Endothelial cell of umbilical vein (primary cell): Measurements from ENCODE around the gene RASSF3. TPM values are rescaled to one million over a fixed set of nuclear protein-coding genes. Genes with fewer than 3 reads are reported as not detected.

Source experiments
- BruUV-seq: library from RNA; stranded (reverse); fragments of 400-500 nt; replicated peaks from 2 replicates; lab custom pipeline; 2021; lab: Mats Ljungman, UMichigan
- CTCF ChIA-PET: fragments of 300-600, 350-600 bp; sonication (Branson Sonifier 250); formaldehyde crosslinking; loops from one replicate; lab custom pipeline; 2021; ENCODE audit warnings: antibody characterized with exemption, inconsistent platforms; lab: Charles Lee
- POLR2A ChIA-PET: fragments of 300-600, 350-600 bp; sonication (Branson Sonifier 250); formaldehyde crosslinking; loops from one replicate; lab custom pipeline; 2021; ENCODE audit warnings: antibody characterized with exemption, inconsistent platforms; lab: Charles Lee
- DNase-seq: peaks from one replicate; pipeline ENCODE4 v3.0.0-alpha.2; 2011; ENCODE audit warnings: low read depth, low spot score
- FAIRE-seq: peaks from 2 replicates; lab custom pipeline; 2011; peaks lifted over from hg19 to GRCh38; lab: Jason Lieb, UNC
- H2AFZ ChIP-seq: 2 replicates; pipeline ENCODE4 v1.6.0; 2012; ENCODE audit warnings: low read depth, low read length, control low read depth, inconsistent platforms
- H3K27ac ChIP-seq: 2 replicates; pipeline ENCODE4 v1.5.1; 2011; ENCODE audit warnings: low read depth, mild to moderate bottlenecking, control low read depth, low read length, moderate library complexity; ENCODE audit not compliant: insufficient read depth
- H3K27me3 ChIP-seq, 2 experiments: 2 replicates each; pipeline versions ENCODE4 v1.6.0 to v1.6.1; 2011; ENCODE audit warnings: low read length in 2 of 2, mixed read lengths in 1 of 2; ENCODE audit not compliant: control insufficient read depth in 2 of 2, insufficient read depth in 2 of 2
- H3K36me3 ChIP-seq, 2 experiments: 2 replicates in 1 of 2; 3 replicates in 1 of 2; pipeline ENCODE4 v1.5.1; 2011; ENCODE audit warnings: low read length in 2 of 2, mild to moderate bottlenecking in 1 of 2, moderate library complexity in 1 of 2; ENCODE audit not compliant: control insufficient read depth in 2 of 2, insufficient read depth in 2 of 2; ENCODE audit errors: extremely low read depth in 1 of 2
- H3K4me1 ChIP-seq: 3 replicates; pipeline ENCODE4 v1.5.1; 2011; ENCODE audit warnings: mild to moderate bottlenecking, low read length; ENCODE audit not compliant: control insufficient read depth, insufficient read depth; ENCODE audit errors: extremely low read depth
- H3K4me2 ChIP-seq: 2 replicates; pipeline ENCODE4 v1.6.1; 2011; ENCODE audit warnings: low read length, control low read depth, mixed read lengths; ENCODE audit not compliant: insufficient read depth
- H3K4me3 ChIP-seq, 3 experiments: fragments of 200-600 bp in 1 of 3; sonication (generic), shearing (Covaris generic) in 1 of 3; replicated peaks in 1 of 3; 2 replicates each; pipeline ENCODE4 v1.5.1; 2011 to 2016; ENCODE audit warnings: control low read depth in 3 of 3, low read length in 3 of 3, mild to moderate bottlenecking in 2 of 3, inconsistent platforms in 1 of 3, low read depth in 1 of 3, moderate library complexity in 1 of 3; ENCODE audit not compliant: insufficient read depth in 1 of 3
- H3K79me2 ChIP-seq: 2 replicates; pipeline ENCODE4 v1.6.0; 2012; ENCODE audit warnings: low read length, inconsistent platforms; ENCODE audit not compliant: control insufficient read depth, insufficient read depth
- H3K9ac ChIP-seq: replicated peaks from 2 replicates; pipeline ENCODE3; 2011; ENCODE audit warnings: low read length, control low read depth; ENCODE audit not compliant: insufficient read depth; ENCODE audit errors: extremely low read depth
- H3K9me1 ChIP-seq: replicated peaks from 3 replicates; pipeline ENCODE4 v1.6.0; 2011; ENCODE audit warnings: mild to moderate bottlenecking, low read length; ENCODE audit not compliant: control insufficient read depth, insufficient read depth; ENCODE audit errors: extremely low read depth
- H3K9me3 ChIP-seq: replicated peaks from 2 replicates; pipeline ENCODE4 v1.5.1; 2012; ENCODE audit warnings: low read length, inconsistent platforms; ENCODE audit not compliant: control insufficient read depth, insufficient read depth
- H4K20me1 ChIP-seq: replicated peaks from 2 replicates; pipeline ENCODE3; 2011; ENCODE audit warnings: mild to moderate bottlenecking, low read length; ENCODE audit not compliant: control insufficient read depth, insufficient read depth; ENCODE audit errors: extremely low read depth
- FOS ChIP-seq: IDR thresholded peaks from 2 replicates; pipeline ENCODE4 v1.6.1; 2011; ENCODE audit warnings: mild to moderate bottlenecking, low read length, moderate library complexity, borderline replicate concordance; ENCODE audit not compliant: insufficient read depth
- GATA2 ChIP-seq: IDR thresholded peaks from 2 replicates; pipeline ENCODE4 v1.7.0; 2011; ENCODE audit warnings: low read depth, mild to moderate bottlenecking, moderate library complexity, mixed read lengths, low read length; ENCODE audit not compliant: insufficient read length, insufficient read depth
- MAX ChIP-seq: IDR thresholded peaks from 2 replicates; pipeline ENCODE4 v1.6.1; 2011; ENCODE audit not compliant: insufficient read depth, insufficient read length
- MYC ChIP-seq: IDR thresholded peaks from one replicate; pipeline ENCODE4 v1.6.1; 2011; ENCODE audit warnings: mild to moderate bottlenecking, low read depth, low read length
- POLR2A ChIP-seq: IDR thresholded peaks from 2 replicates; pipeline ENCODE4 v1.6.1; 2012; ENCODE audit warnings: low read depth, mild to moderate bottlenecking, control low read depth, low read length
- POLR2AphosphoS5 ChIP-seq: IDR thresholded peaks from 2 replicates; pipeline ENCODE4 v1.6.1; 2012; ENCODE audit warnings: low read depth, mild to moderate bottlenecking, control low read depth, low read length, moderate library complexity; ENCODE audit not compliant: insufficient read depth
- dilution Hi-C: fragments of 300-500 bp; cut with MboI; formaldehyde crosslinking; loops from one replicate; pipeline ENCODE4 v1.15.0; 2019; ENCODE audit warnings: low sequenced_read_pairs; ENCODE audit not compliant: extremely low pct_ligation_motif_present
- intact Hi-C: fragments of 100-400 bp; cut with micrococcal nuclease; formaldehyde crosslinking; loops from one replicate; pipeline ENCODE4 v1.10.0; 2022
- polyA plus RNA-seq, 4 experiments: library from polyadenylated mRNA; depleted of rRNA in 3 of 4; stranded (reverse) in 3 of 4; unstranded in 1 of 4; fragments of >200 nt; gene quantifications; 2 replicates each; pipeline versions ENCODE4 v1.2.1 to v1.2.3, GENCODE V29; 2011 to 2012; ENCODE audit warnings: missing spikeins in 1 of 4
- total RNA-seq: library from RNA; stranded (reverse); gene quantifications from 2 replicates; pipeline ENCODE4 v1.2.3, GENCODE V29; 2021
- TF ChIP-seq, protein P1 (sequence below), 2 donors: IDR thresholded peaks; 1 replicate in 1 of 2; 2 replicates in 1 of 2; pipeline ENCODE4 v1.5.1; 2011; ENCODE audit warnings: low read length in 2 of 2, mild to moderate bottlenecking in 2 of 2, moderate library complexity in 2 of 2, control low read depth in 1 of 2, inconsistent platforms in 1 of 2, low read depth in 1 of 2; ENCODE audit not compliant: insufficient read depth in 1 of 2; ENCODE audit errors: extremely low read depth in 1 of 2

RASSF3 gene
- total and polyA plus RNA-seq, 2 donors (not counting 3 experiments of a cell fraction or from before 2014, with no cell fraction given) = 20.2 to 60.8 TPM

DNA sequence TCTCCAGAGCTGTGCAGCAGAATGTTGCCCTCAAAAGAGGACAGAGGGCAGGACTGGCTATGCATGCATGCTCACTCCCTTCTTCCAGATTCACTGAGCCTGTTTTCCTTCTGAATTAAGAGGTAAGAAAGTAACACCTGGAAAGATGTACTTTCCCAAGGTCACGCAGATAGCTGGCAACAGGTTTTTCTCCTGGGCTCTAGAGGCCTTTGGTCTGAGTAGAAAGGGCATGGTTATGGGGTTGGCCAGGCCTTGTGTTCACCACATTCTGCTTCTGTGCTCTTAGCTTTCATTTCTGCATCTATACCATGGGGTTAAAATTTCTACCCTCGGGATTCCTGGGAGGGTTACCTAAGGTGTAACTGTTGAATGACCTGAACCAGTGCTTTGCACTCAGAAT, 57.5 kb downstream of the RASSF3 start:
- Histone ChIP-seq H3K27ac (no peak overlapping the region), H3K4me1 (peaks cover 63% of the 10 kb centered on the region), H3K9me3 (no peaks in the 10 kb centered on the region), H3K9me1 (no peaks in the 10 kb centered on the region), H2AFZ (no peak overlapping the region), H3K36me3 (no peaks in the 10 kb centered on the region), H3K9ac (no peak overlapping the region), H4K20me1 (no peaks in the 10 kb centered on the region), H3K4me3 (no peak overlapping the region), H3K79me2 (peaks cover 71% of the 10 kb centered on the region), H3K27me3 (no peaks in the 10 kb centered on the region), H3K4me2 (no peak overlapping the region)
- no TSS peak for BruUV-seq
- DNase-seq (no peak), FAIRE-seq (no peak)
- intact Hi-C loops (no loop called here), dilution Hi-C loops (no loop called here)
- CTCF ChIA-PET = interaction anchor here (1.0 to 1.6 kb wide), 3 partner anchors 13 to 84 kb away, joined by 3 to 4 read pairs (median 3); no protein-coding TSS in a partner anchor
- POLR2A ChIA-PET = interaction anchor here (0.7 kb wide), 1 partner anchor 48 kb away, joined by 4 read pairs; no protein-coding TSS in a partner anchor
- TF ChIP-seq POLR2AphosphoS5 = no peak
- TF ChIP-seq POLR2A = no peak
- no peak for TF ChIP-seq FOS
- TF ChIP-seq MYC = no peak

DNA sequence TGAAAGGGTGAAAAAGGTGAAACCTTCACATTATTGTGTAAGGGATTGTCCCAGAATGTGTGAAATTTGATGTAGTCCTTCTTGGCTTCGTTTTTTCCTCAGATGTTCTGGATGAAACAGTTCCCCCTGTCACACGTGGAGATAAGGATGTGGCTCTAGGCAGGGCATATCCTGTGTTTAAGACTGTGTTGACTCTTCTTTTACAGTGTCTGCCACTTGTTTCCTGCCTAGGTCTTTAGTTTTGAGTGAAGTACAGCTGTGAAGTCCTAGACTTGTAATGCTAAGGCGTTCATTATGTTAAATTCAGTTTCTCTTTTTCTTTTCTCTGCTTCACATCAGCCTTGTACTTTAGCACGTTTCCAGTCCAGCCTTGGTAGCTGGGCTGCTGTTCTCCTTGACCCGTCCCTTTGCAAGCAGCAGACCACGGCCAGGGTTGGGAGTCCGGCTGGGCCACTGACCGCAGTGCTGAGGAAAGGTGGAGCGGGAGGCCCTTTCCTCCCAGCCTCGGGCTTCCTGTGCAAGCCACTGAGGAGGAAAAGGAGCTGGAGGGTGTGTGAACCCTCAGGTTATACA, 59.1 kb downstream of the RASSF3 start:
- Histone ChIP-seq H3K4me3 (peak overlapping the region in 2 of 3 experiments; percentile 2 to 7), H3K36me3 (no peaks in the 10 kb centered on the region), H3K9me3 (no peaks in the 10 kb centered on the region), H3K27me3 (no peaks in the 10 kb centered on the region), H3K4me1 (peaks cover 78% of the 10 kb centered on the region), H3K9me1 (no peaks in the 10 kb centered on the region), H4K20me1 (no peaks in the 10 kb centered on the region), H3K9ac (no peak overlapping the region), H3K4me2 (peak overlapping the region; percentile 46), H3K79me2 (peaks cover 76% of the 10 kb centered on the region), H3K27ac (peak overlapping the region; percentile 17), H2AFZ (no peak overlapping the region)
- BruUV-seq = no TSS peak
- POLR2A ChIA-PET = interaction anchor here (0.6 to 0.7 kb wide), 4 partner anchors 12 to 405 kb away, joined by 3 to 5 read pairs (median 3); no protein-coding TSS in a partner anchor
- peak; percentile 67 for TF ChIP-seq GATA2
- TF ChIP-seq FOS = no peak
- TF ChIP-seq MAX = no peak
- peak; percentile 12 for TF ChIP-seq POLR2AphosphoS5
- TF ChIP-seq, protein P1, sequence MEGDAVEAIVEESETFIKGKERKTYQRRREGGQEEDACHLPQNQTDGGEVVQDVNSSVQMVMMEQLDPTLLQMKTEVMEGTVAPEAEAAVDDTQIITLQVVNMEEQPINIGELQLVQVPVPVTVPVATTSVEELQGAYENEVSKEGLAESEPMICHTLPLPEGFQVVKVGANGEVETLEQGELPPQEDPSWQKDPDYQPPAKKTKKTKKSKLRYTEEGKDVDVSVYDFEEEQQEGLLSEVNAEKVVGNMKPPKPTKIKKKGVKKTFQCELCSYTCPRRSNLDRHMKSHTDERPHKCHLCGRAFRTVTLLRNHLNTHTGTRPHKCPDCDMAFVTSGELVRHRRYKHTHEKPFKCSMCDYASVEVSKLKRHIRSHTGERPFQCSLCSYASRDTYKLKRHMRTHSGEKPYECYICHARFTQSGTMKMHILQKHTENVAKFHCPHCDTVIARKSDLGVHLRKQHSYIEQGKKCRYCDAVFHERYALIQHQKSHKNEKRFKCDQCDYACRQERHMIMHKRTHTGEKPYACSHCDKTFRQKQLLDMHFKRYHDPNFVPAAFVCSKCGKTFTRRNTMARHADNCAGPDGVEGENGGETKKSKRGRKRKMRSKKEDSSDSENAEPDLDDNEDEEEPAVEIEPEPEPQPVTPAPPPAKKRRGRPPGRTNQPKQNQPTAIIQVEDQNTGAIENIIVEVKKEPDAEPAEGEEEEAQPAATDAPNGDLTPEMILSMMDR (IDR thresholded peaks at IDR 0.05; ENCODE audit: extremely low read depth in 1 of 2, insufficient read depth in 1 of 2, low read depth in 1 of 2, low read length in 2 of 2) = no peak
- DNase-seq = peak; percentile 81
- peak; percentile 80 for FAIRE-seq
- intact Hi-C loops = loop anchor here (1.0 kb wide), 2 partner anchors 44 to 57 kb away; no protein-coding TSS in a partner anchor
- dilution Hi-C loops = no loop called here
- CTCF ChIA-PET = interaction anchor here (0.6 to 3.3 kb wide), 15 partner anchors 9 to 197 kb away, joined by 3 to 12 read pairs (median 4); no protein-coding TSS in a partner anchor
